ENCODE data around the gene DNAH6. TPM values are rescaled to one million over a fixed set of nuclear protein-coding genes. Genes with fewer than 3 reads are reported as not detected.

DNAH6 gene
- total RNA-seq, 3 donors from 2014 or later, result 2.3 to 4.1 (median 3.0) TPM

- TF ChIP-seq CTCF (IDR thresholded peaks at IDR 0.05), result no peak
- no peak for TF ChIP-seq POLR2A (IDR thresholded peaks at IDR 0.05)
- no peak for TF ChIP-seq POLR2AphosphoS5 (IDR thresholded peaks at IDR 0.05)
- DNase-seq (ENCODE audit: low spot score in 2 of 2), result no peak
- Histone ChIP-seq H3K4me3 (no peak overlapping the region), H3K4me1 (no peaks in the 10 kb centered on the region), H3K9me3 (peaks cover 11 to 12% of the 10 kb centered on the region in 2 donors), H3K27me3 (no peaks in the 10 kb centered on the region), H3K36me3 (no peaks in the 10 kb centered on the region), H3K27ac (no peak overlapping the region)
- intact Hi-C loops (cut with DNase I; ENCODE audit: low total_unique reads), result no loop called here
These were observed 322.3 kb downstream of the DNAH6 start for GRCh38 chr2:84838434-84839145.

DNA sequence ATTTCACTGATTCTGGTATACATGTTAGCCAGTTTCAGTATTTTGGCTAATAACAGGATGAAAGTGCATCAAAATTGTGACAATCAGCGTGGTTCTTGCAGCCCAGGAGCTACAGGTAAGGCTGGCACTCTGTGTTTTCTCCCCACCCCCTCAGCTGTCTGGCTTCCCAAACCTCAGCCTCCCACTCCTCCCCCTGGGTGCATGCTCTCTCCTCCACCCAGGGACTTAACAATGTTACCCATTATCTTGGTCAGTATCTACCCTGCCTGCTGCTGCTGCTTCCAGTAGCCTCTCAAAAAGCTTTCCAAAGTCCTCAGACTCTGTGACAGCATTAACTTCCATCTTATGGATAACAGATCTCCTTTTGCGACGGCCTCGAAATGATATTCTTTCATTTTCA is 323.6 kb downstream of the DNAH6 start:
- intact Hi-C loops (cut with DNase I; ENCODE audit: low total_unique reads), result no loop called here
- no peak overlapping the region for H3K27ac ChIP-seq
- no peak for DNase-seq (ENCODE audit: low spot score in 2 of 2)

GRCh38 chr2:84840306-84840705 is 324.0 kb downstream of the DNAH6 start:
- no peaks in the 10 kb centered on the region for H3K4me1 ChIP-seq
- no peak for DNase-seq (ENCODE audit: low spot score in 2 of 2)
- H3K27ac ChIP-seq, result no peak overlapping the region
- no peak overlapping the region for H3K4me3 ChIP-seq
- H3K27me3 ChIP-seq, result no peaks in the 10 kb centered on the region
- H3K9me3 ChIP-seq, result peaks cover 9 to 10% of the 10 kb centered on the region in 2 donors
- intact Hi-C loops (cut with DNase I; ENCODE audit: low total_unique reads), result no loop called here
- no peak for TF ChIP-seq CTCF (IDR thresholded peaks at IDR 0.05)
- TF ChIP-seq POLR2AphosphoS5 (IDR thresholded peaks at IDR 0.05), result no peak
- TF ChIP-seq POLR2A (IDR thresholded peaks at IDR 0.05), result no peak
- H3K36me3 ChIP-seq, result no peaks in the 10 kb centered on the region

More for the DNA sequence above, 323.6 kb downstream of the DNAH6 start:
- Histone ChIP-seq H3K36me3 (no peaks in the 10 kb centered on the region), H3K9me3 (peaks cover 11 to 12% of the 10 kb centered on the region in 2 donors), H3K4me3 (no peak overlapping the region), H3K4me1 (no peaks in the 10 kb centered on the region), H3K27me3 (no peaks in the 10 kb centered on the region)
- TF ChIP-seq POLR2AphosphoS5 (IDR thresholded peaks at IDR 0.05) (no peak), POLR2A (IDR thresholded peaks at IDR 0.05) (no peak), CTCF (IDR thresholded peaks at IDR 0.05) (no peak)

DNA sequence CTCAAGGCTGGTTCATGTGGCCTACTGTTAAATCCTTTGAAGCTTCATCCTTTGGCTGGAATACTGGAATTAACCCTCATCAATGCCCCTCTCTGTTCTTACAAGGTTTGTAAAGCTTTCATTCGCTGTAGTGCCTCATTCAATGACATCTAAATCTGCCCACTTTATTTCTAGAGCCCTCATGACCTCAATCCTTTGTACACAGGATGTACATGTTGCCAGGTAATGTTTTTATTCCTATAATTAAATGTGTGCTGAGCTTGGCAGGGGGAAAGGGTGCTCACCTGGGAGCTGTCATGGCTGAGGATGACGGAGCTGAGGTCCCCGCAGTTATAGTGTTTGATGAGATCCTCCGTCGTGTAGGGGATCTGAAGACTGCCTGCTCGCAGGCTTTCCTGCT is 325.3 kb downstream of the DNAH6 start:
- Histone ChIP-seq H3K4me3 (no peak overlapping the region), H3K27me3 (no peaks in the 10 kb centered on the region), H3K36me3 (no peaks in the 10 kb centered on the region), H3K27ac (no peak overlapping the region), H3K9me3 (peaks cover 0 to 4% of the 10 kb centered on the region in 2 donors), H3K4me1 (no peaks in the 10 kb centered on the region)
- TF ChIP-seq POLR2AphosphoS5 (IDR thresholded peaks at IDR 0.05), result no peak
- TF ChIP-seq POLR2A (IDR thresholded peaks at IDR 0.05), result no peak
- TF ChIP-seq CTCF (IDR thresholded peaks at IDR 0.05), result no peak
- DNase-seq (ENCODE audit: low spot score in 2 of 2), result no peak
- intact Hi-C loops (cut with DNase I; ENCODE audit: low total_unique reads), result no loop called here

DNA sequence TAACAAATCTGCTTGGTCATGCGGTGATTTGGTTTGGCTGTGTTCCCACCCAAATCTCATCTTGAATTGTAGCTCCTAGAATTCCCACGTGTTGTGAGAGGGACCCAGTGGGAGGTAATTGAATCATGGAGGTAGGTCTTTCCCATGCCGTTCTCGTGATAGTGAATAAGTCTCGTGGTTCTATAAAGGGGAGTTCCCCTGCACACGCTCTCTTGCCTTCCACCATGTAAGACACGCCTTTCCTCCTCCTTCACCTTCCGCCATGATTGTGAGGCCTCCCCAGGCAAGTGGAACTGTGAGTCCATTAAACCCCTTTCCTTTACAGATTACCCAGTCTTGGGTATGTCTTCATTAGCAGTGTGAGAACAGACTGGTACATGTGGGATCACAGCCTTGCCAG is 327.8 kb downstream of the DNAH6 start:
- intact Hi-C loops (cut with DNase I; ENCODE audit: low total_unique reads), result no loop called here
- DNase-seq (ENCODE audit: low spot score in 2 of 2), result no peak
- TF ChIP-seq CTCF (IDR thresholded peaks at IDR 0.05), result no peak
- TF ChIP-seq POLR2A (IDR thresholded peaks at IDR 0.05), result no peak
- TF ChIP-seq POLR2AphosphoS5 (IDR thresholded peaks at IDR 0.05), result no peak
- Histone ChIP-seq H3K9me3 (no peaks in the 10 kb centered on the region), H3K27me3 (no peaks in the 10 kb centered on the region), H3K27ac (no peak overlapping the region), H3K4me3 (no peak overlapping the region), H3K4me1 (no peaks in the 10 kb centered on the region), H3K36me3 (no peaks in the 10 kb centered on the region)
